ACHN (cell line): ENCODE measurements around the gene NCKAP5.

Experiments
- DNase-seq: peaks from one replicate; pipeline ENCODE4 v3.0.0-alpha.2; 2015
- in situ Hi-C: cut with HindIII; loops from 2 replicates; pipeline ENCODE4 v1.10.0; 2017; ENCODE audit warnings: low sequenced_read_pairs, low pct_ligation_motif_present, low pct_unique_long_range_greater_than_20kb

NCKAP5 gene

DNA sequence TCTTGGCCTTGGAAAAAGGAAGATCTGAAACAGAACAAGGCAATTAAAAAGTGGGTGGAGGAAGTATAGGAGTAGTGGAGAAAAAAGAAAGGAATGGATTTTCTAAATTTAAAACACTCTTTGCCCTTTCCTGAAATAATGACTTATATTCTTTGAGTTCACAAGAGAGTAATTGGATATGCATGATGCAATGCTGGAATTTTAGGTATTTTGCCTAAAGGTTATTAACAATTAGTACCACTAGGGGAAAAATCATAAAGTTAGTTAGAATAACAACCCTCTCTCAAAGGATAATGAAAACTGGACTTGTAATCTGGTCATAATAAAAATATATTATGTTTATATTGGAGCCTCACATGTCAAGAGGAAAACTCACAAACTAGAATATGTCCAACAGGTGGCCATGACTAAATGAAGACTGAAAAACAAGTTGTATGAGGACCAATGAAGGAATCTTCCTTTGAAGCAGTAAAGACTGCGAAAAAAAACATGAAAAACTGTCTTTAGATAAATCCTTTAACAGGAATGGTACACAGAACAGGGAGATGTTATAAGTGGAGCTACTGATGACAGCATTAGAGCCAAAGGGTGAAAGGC, 281.8 kb downstream of the NCKAP5 start:
- in situ Hi-C loops = no loop called here

GRCh38 chr2:133273031-133273430, 295.2 kb downstream of the NCKAP5 start:
- in situ Hi-C loops = no loop called here
- DNase-seq = no peak

More for the DNA sequence above, 281.8 kb downstream of the NCKAP5 start:
- no peak for DNase-seq

DNA sequence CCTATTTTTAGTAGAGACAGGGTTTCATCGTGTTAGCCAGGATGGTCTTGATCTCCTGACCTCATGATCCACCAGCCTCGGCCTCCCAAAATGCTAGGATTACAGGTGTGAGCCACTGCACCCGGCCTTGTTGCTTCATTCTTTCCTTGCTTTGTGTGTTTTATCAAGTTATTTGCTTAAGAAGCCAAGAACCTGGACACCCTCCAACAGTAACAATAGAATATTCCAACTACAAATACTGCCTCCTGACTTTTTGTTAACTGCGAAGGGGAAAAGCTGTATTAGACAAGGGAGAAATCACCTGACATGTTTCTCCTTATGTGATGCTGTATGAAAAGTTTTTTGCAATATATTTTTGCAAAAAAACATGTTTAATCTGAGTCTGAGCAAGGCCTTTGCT, 297.2 kb downstream of the NCKAP5 start:
- no peak for DNase-seq
- in situ Hi-C loops = no loop called here

- DNase-seq = peak; percentile 84
- in situ Hi-C loops = no loop called here
These were observed 297.7 kb downstream of the NCKAP5 start for GRCh38 chr2:133270550-133270949.

- in situ Hi-C loops = no loop called here
- peak; percentile 60 for DNase-seq
These were observed 301.2 kb downstream of the NCKAP5 start for GRCh38 chr2:133266926-133267590.

GRCh38 chr2:133266041-133266925, 302.0 kb downstream of the NCKAP5 start:
- in situ Hi-C loops = no loop called here
- DNase-seq = peak; percentile 62

- in situ Hi-C loops = no loop called here
- DNase-seq = peak; percentile 35
These were observed 302.8 kb downstream of the NCKAP5 start for GRCh38 chr2:133265432-133265949.

DNA sequence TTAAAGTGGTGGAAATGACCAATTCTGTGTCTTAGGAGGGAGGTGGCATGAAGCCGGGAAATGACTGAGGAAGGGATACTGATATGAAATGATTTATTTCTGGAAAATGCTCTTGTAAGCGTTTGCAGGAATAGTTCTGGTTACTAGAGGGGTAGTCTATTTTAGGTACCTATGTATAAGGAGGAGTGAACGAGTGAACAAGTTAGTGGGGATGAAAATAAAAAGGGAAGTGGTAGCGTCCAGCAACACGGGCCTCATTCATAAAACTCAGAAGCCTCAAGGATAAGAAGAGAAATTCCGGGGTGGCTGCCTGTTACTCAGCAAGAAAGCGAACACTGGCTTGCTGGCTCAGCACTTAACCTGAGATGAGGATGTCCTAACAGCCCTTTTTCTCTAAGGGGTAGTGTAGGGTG, 303.3 kb downstream of the NCKAP5 start:
- DNase-seq = no peak
- in situ Hi-C loops = no loop called here

GRCh38 chr2:133262893-133263292, 305.4 kb downstream of the NCKAP5 start:
- DNase-seq = no peak
- in situ Hi-C loops = no loop called here

- no peak for DNase-seq
- in situ Hi-C loops = no loop called here
These were observed 312.9 kb downstream of the NCKAP5 start for GRCh38 chr2:133255360-133255759.

DNA sequence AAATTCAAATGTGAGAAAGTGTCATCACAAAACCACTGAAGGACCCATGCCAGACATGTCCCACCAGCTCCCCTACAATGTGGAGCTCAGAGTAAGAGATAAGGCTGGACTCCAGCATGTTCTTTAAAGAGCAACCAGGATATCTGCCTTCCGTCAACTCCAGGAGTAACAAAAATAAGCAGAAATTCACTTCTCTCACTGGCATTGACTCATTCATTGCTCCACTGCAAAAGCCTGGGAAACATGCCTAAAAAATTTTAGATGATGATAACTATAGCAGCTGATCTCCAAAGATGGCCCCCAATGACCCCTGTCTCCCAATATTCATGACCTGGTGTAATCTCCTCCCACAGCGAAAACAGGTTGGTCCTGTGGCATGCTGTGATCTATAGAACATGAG, 314.5 kb downstream of the NCKAP5 start:
- in situ Hi-C loops = no loop called here
- no peak for DNase-seq

DNA sequence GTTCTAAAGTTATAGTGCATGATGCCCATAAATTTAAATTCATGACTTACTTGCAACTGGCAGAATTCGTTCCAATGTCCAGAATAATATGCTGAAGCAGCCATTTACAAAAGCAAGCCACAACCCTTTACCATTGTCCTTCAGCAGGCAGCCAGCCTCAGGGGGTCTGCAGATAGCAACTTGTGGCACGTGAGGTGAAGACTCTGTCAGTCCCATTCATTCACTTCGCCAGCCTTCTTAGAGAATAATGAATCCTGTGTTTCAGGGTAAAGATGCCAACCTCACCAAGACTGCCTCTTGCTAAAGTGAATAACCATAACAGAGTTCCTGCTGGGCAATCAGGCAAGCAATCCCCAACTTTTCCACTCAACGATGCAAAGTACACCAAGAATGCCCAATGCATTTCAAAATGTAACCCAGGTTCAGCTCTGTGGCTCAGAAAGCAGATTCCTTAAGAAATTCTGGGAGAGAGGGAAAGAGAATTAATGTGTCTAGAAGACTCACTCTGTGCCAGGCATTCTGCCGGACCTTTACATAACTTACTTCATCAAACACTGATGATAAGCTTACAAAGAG, 315.4 kb downstream of the NCKAP5 start:
- in situ Hi-C loops = no loop called here

DNA sequence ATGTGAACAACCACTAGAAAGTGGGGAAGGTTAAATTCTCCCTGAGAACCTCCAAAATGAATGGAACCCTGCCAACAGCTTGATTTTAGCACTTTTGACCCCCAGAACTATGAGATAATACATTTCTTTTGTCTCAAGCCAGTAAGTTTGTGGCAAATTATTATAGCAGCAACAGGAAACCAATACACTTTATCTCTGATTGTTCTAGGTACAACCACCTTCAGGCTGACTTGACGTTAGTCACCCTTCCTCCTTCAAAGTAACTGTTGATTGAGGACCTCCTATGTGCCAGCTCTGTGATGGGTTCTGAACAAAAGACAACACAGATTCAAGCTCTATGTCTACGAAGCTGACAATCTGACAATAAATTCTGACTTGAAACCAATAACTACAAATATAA, 318.9 kb downstream of the NCKAP5 start:
- no peak for DNase-seq
- in situ Hi-C loops = no loop called here

More for the DNA sequence above, 315.4 kb downstream of the NCKAP5 start:
- DNase-seq = no peak

GRCh38 chr2:133248264-133248663, 320.0 kb downstream of the NCKAP5 start:
- in situ Hi-C loops = no loop called here
- DNase-seq = no peak

GRCh38 chr2:133247631-133248030, 320.6 kb downstream of the NCKAP5 start:
- DNase-seq = peak; percentile 29
- in situ Hi-C loops = no loop called here

GRCh38 chr2:133241224-133241571, 327.1 kb downstream of the NCKAP5 start:
- in situ Hi-C loops = no loop called here
- DNase-seq = peak; percentile 21

DNA sequence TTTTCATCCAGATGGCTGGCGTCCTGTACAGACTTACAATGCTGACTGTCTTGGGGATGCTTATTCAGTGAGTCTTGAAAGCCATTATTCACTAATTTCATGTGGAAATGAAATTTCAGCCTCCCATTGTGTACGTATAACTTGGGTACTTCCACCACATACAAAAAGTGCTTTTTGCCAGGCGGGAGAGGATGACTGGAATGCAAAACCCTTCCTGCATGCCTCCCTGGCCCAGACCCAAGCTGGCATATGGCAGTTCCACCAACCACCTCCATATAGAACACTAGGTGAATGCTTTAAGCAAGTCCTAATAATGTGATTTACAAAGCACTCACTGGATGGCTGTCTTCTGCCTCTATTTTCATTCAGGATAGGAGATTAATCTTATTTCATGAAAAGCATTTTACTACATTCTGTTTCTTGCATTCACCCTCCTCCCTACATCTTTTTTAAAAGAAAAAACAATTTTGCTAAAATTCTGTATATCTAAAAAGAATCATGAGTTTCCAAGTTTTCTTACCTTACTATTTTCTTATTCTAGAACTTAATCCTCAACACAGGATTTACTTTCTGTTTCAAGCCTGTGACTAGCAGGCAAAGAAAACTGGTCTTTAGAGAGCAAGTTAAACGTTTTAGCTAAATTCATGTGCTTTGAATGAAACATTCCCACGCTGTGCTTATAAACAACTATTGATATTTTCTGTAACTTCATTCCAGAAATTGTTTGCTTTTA, 327.6 kb downstream of the NCKAP5 start:
- DNase-seq = peak; percentile 49
- in situ Hi-C loops = no loop called here

GRCh38 chr2:133235968-133236367, 332.3 kb downstream of the NCKAP5 start:
- in situ Hi-C loops = no loop called here
- DNase-seq = no peak
